ENCODE measurements around the gene CPNE5. TPM values are rescaled to one million over a fixed set of nuclear protein-coding genes. Genes with fewer than 3 reads are reported as not detected.

Gene CPNE5
- total RNA-seq, 2 experiments from 2014 or later = 0.69 to 1.2 TPM

GRCh38 chr6:36721369-36722140, 117.7 kb downstream of the CPNE5 start:
- intact Hi-C loops (cut with micrococcal nuclease) = no loop called here
- ATAC-seq (no peak), DNase-seq (no peak)
- POLR2A ChIA-PET = no interaction called here
- Mint-ChIP-seq H3K4me1 (ENCODE audit: low read depth) (no peaks in the 10 kb centered on the region), H3K4me3 (no peak overlapping the region), H3K9me3 (no peaks in the 10 kb centered on the region), H3K36me3 (ENCODE audit: low read depth) (no peaks in the 10 kb centered on the region), H3K27ac (no peak overlapping the region), H3K27me3 (no peaks in the 10 kb centered on the region)
- CTCF ChIA-PET = interaction anchor here (1.4 to 1.5 kb wide), 2 partner anchors 38 to 79 kb away, joined by 4 to 7 read pairs; no protein-coding TSS in a partner anchor
- no peak for TF ChIP-seq CTCF (IDR thresholded peaks at IDR 0.05)

- no peak for TF ChIP-seq CTCF (IDR thresholded peaks at IDR 0.05)
- CTCF ChIA-PET = interaction anchor here (1.1 kb wide), 1 partner anchor 105 kb away, joined by 3 read pairs; no protein-coding TSS in a partner anchor
- intact Hi-C loops (cut with micrococcal nuclease) = no loop called here
- H3K36me3 Mint-ChIP-seq (ENCODE audit: low read depth) = no peaks in the 10 kb centered on the region
- no peak overlapping the region for H3K4me3 Mint-ChIP-seq
- no peaks in the 10 kb centered on the region for H3K4me1 Mint-ChIP-seq (ENCODE audit: low read depth)
- H3K9me3 Mint-ChIP-seq = no peaks in the 10 kb centered on the region
- POLR2A ChIA-PET = interaction anchor here (1.5 kb wide), 1 partner anchor 11 kb away, joined by 5 read pairs; no protein-coding TSS in a partner anchor
- DNase-seq (no peak), ATAC-seq (no peak)
- H3K27ac Mint-ChIP-seq = no peak overlapping the region
- H3K27me3 Mint-ChIP-seq = no peaks in the 10 kb centered on the region
These were observed 118.7 kb downstream of the CPNE5 start for GRCh38 chr6:36720251-36721141.

GRCh38 chr6:36719126-36719525, 120.1 kb downstream of the CPNE5 start:
- ChIA-PET POLR2A (interaction anchor here (1.5 kb wide), 1 partner anchor 13 kb away, joined by 5 read pairs; no protein-coding TSS in a partner anchor), CTCF (no interaction called here)
- DNase-seq (no peak), ATAC-seq (no peak)
- H3K4me1 Mint-ChIP-seq (ENCODE audit: low read depth) = no peaks in the 10 kb centered on the region
- no peak overlapping the region for H3K4me3 Mint-ChIP-seq
- no peaks in the 10 kb centered on the region for H3K36me3 Mint-ChIP-seq (ENCODE audit: low read depth)
- H3K27me3 Mint-ChIP-seq = no peaks in the 10 kb centered on the region
- no peak overlapping the region for H3K27ac Mint-ChIP-seq
- no peaks in the 10 kb centered on the region for H3K9me3 Mint-ChIP-seq
- intact Hi-C loops (cut with micrococcal nuclease) = no loop called here
- no peak for TF ChIP-seq CTCF (IDR thresholded peaks at IDR 0.05)

GRCh38 chr6:36718560-36718959, 120.7 kb downstream of the CPNE5 start:
- no peak overlapping the region for H3K27ac Mint-ChIP-seq
- POLR2A ChIA-PET = no interaction called here

More at GRCh38 chr6:36718560-36718959, 120.7 kb downstream of the CPNE5 start:
- H3K4me1 Mint-ChIP-seq (ENCODE audit: low read depth) = no peaks in the 10 kb centered on the region
- H3K9me3 Mint-ChIP-seq = no peaks in the 10 kb centered on the region
- CTCF ChIA-PET = no interaction called here
- no peaks in the 10 kb centered on the region for H3K36me3 Mint-ChIP-seq (ENCODE audit: low read depth)
- no peaks in the 10 kb centered on the region for H3K27me3 Mint-ChIP-seq
- TF ChIP-seq CTCF (IDR thresholded peaks at IDR 0.05) = no peak
- intact Hi-C loops (cut with micrococcal nuclease) = no loop called here
- ATAC-seq (no peak), DNase-seq (no peak)
- H3K4me3 Mint-ChIP-seq = no peak overlapping the region
